OCI-LY3 (cell line): ENCODE results near the gene IL17REL.
"Not testable (repeated sequence)": the region's sequence is repeated elsewhere in the genome, so short reads cannot be mapped to it uniquely, and the experiment has no call there.

Experiments
- H2AFZ ChIP-seq: fragments of 200-600, 300-600 bp; shearing (Covaris generic); 2 replicates; pipeline ENCODE4 v1.6.0; 2014; ENCODE audit warnings: antibody characterized with exemption, low read depth, low read length
- H3K27ac ChIP-seq: fragments of 200-600, 300-600 bp; sonication (generic); 2 replicates; pipeline ENCODE4 v1.5.1; 2014; ENCODE audit warnings: mild to moderate bottlenecking, low read length, moderate library complexity, mixed read lengths
- H3K27me3 ChIP-seq: fragments of 200-600, 300-600 bp; sonication (generic); 2 replicates; pipeline ENCODE4 v1.6.1; 2014; ENCODE audit warnings: low read depth, low read length, mixed read lengths
- H3K36me3 ChIP-seq: fragments of 200-600, 300-600 bp; sonication (generic); replicated peaks from 2 replicates; pipeline ENCODE3; 2014; ENCODE audit warnings: low read depth, low read length, mixed read lengths
- H3K4me1 ChIP-seq: fragments of 300-600, 200-600 bp; sonication (generic); 2 replicates; pipeline ENCODE4 v1.6.1; 2014; ENCODE audit warnings: low read length, mixed read lengths
- H3K4me2 ChIP-seq: fragments of 200-600, 300-600 bp; sonication (generic); 2 replicates; pipeline ENCODE4 v1.6.1; 2014; ENCODE audit warnings: low read length, mixed read lengths
- H3K4me3 ChIP-seq: fragments of 300-600, 200-600 bp; sonication (generic); 2 replicates; pipeline ENCODE4 v1.5.1; 2014; ENCODE audit warnings: antibody characterized with exemption, mild to moderate bottlenecking, low read length, moderate library complexity
- H3K79me2 ChIP-seq: fragments of 300-600, 200-600 bp; shearing (Covaris generic); 2 replicates; pipeline ENCODE4 v1.6.1; 2014; ENCODE audit warnings: mild to moderate bottlenecking, low read length, mixed read lengths
- H3K9ac ChIP-seq: fragments of 300-600, 200-600 bp; shearing (Covaris generic); 2 replicates; pipeline ENCODE4 v1.6.0; 2014; ENCODE audit warnings: mild to moderate bottlenecking, low read length, moderate library complexity
- H3K9me3 ChIP-seq: fragments of 200-600, 300-600 bp; shearing (Covaris generic); 2 replicates; pipeline ENCODE4 v1.6.1; 2014; ENCODE audit warnings: low read length, mixed read lengths; ENCODE audit not compliant: insufficient read depth
- H4K20me1 ChIP-seq: fragments of 200-600, 300-600 bp; sonication (generic); 2 replicates; pipeline ENCODE4 v1.6.1; 2016; ENCODE audit warnings: low read length, mixed read lengths; ENCODE audit not compliant: insufficient read depth
- EZH2phosphoT487 ChIP-seq: fragments of 200-600 bp; shearing (Covaris generic); IDR thresholded peaks from 2 replicates; pipeline ENCODE4 v1.6.1; 2018; ENCODE audit warnings: antibody characterized with exemption, mixed run types, low read depth
- TF ChIP-seq, protein P1 (sequence below): fragments of 200-600, 300-600 bp; sonication (generic); IDR thresholded peaks from 2 replicates; pipeline ENCODE4 v1.5.1; 2014; ENCODE audit warnings: antibody characterized with exemption, low read length, low read depth

Gene IL17REL

DNA sequence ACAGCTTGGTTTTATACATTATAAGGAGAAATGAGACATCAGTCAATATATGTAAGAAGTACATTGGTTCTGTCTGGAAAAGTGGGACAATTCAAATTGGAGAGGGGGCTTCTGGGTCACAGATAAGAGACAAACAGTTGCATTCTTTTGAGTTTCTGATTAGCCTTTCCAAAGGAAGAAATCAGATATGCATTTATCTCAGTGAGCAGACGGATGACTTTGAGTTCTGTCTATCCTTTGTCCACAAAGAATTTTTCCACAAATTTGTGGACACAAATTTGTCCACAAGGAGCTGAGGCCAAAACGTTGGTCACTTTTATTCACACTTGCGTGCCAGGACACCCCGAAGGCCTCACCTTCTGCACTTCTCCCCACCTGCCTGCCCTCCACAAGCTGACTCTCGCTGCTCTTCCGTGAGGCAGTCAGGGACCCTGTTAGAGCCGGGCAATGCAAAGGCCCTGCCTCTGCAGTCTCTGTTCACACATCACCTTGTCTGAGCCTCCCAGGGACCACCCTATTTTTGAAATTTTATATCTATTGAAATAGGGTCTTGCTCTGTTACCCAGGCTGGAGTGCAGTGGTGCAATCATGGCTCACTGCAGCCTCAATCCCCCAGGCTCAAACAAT is 20.5 kb downstream of the IL17REL start:
- Histone ChIP-seq H3K27ac (no peak overlapping the region), H3K4me2 (no peak overlapping the region), H3K27me3 (no peaks in the 10 kb centered on the region; the same call in 1 of the 2 replicates), H4K20me1 (no peaks in the 10 kb centered on the region), H2AFZ (no peak overlapping the region), H3K4me1 (peaks cover 8% of the 10 kb centered on the region), H3K4me3 (no peak overlapping the region), H3K79me2 (no peaks in the 10 kb centered on the region), H3K36me3 (no peaks in the 10 kb centered on the region), H3K9ac (no peak overlapping the region), H3K9me3 (no peaks in the 10 kb centered on the region)
- TF ChIP-seq EZH2phosphoT487, result no peak
- TF ChIP-seq, protein P1, sequence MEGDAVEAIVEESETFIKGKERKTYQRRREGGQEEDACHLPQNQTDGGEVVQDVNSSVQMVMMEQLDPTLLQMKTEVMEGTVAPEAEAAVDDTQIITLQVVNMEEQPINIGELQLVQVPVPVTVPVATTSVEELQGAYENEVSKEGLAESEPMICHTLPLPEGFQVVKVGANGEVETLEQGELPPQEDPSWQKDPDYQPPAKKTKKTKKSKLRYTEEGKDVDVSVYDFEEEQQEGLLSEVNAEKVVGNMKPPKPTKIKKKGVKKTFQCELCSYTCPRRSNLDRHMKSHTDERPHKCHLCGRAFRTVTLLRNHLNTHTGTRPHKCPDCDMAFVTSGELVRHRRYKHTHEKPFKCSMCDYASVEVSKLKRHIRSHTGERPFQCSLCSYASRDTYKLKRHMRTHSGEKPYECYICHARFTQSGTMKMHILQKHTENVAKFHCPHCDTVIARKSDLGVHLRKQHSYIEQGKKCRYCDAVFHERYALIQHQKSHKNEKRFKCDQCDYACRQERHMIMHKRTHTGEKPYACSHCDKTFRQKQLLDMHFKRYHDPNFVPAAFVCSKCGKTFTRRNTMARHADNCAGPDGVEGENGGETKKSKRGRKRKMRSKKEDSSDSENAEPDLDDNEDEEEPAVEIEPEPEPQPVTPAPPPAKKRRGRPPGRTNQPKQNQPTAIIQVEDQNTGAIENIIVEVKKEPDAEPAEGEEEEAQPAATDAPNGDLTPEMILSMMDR, result no peak

DNA sequence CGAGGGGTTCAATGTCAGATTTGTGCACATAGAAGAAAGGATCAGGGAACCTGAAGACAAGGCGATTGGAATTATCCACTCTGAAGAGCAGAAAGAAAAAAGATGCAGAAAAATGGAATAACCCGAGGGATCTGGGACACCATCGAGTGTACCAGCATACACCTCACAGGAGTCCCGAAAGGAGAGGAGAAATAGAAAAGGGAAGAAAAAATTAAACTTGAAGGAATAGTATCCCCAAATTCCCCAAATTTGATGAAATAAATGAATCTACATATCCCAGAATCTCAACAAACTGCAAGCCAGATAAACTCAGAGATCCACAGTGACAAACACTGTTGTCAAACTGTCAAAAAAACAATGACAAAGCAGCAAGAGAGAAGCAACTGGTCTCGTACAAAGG is 21.4 kb downstream of the IL17REL start:
- H4K20me1 ChIP-seq, result no peaks in the 10 kb centered on the region
- TF ChIP-seq EZH2phosphoT487, result no peak
- TF ChIP-seq, protein P1, result no peak
- no peak overlapping the region for H3K27ac ChIP-seq
- H3K27me3 ChIP-seq, result no peaks in the 10 kb centered on the region; the same call in 1 of the 2 replicates
- H2AFZ ChIP-seq, result no peak overlapping the region
- H3K4me1 ChIP-seq, result peaks cover 8% of the 10 kb centered on the region
- no peaks in the 10 kb centered on the region for H3K36me3 ChIP-seq
- H3K4me3 ChIP-seq, result no peak overlapping the region
- no peak overlapping the region for H3K4me2 ChIP-seq
- H3K9me3 ChIP-seq, result no peaks in the 10 kb centered on the region
- no peaks in the 10 kb centered on the region for H3K79me2 ChIP-seq
- H3K9ac ChIP-seq, result no peak overlapping the region

DNA sequence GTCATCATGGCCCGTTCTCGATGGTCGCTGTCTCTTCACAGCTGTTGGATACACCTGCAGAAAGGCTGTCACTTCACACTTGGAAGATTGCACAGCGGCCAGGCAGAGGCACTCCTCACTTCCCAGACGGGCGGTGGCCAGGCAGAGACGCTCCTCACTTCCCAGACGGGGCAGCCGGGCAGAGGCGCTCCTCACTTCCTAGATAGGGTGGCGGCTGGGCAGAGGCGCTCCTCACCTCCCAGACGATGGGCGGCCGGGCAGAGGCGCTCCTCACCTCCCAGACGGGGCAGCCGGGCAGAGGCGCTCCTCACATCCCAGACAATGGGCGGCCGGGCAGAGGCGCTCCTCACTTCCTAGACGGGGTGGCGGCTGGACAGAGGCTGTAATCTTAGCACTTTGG is 22.7 kb downstream of the IL17REL start:
- H3K79me2 ChIP-seq, H4K20me1 ChIP-seq, H3K27me3 ChIP-seq, H3K4me1 ChIP-seq, H3K4me3 ChIP-seq, H3K9me3 ChIP-seq, H3K4me2 ChIP-seq, H3K27ac ChIP-seq, H3K9ac ChIP-seq, H2AFZ ChIP-seq, H3K36me3 ChIP-seq: not testable (repeated sequence)

DNA sequence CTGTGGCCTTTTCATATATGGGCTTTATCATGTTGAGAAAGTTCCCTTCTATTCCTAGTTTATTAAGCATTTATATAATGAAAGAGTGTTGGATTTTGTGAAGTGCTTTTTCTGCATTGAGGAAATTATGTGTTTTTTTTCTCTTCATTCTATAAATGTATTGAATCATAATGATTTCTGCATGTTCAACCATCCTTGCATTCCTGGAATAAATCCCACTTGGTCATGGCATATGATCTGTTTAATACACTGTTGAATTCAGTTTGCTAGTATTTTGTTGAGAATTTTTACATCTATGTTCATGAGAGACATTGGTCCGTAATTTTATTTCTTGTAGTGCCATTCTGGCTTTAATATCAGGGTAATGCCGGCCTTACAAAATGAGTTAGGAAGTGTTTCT is 26.2 kb downstream of the IL17REL start:
- Histone ChIP-seq H3K9ac (no peak overlapping the region), H3K4me1 (no peaks in the 10 kb centered on the region), H3K27me3 (no peaks in the 10 kb centered on the region; the same call in 1 of the 2 replicates), H4K20me1 (no peaks in the 10 kb centered on the region), H3K4me3 (no peak overlapping the region), H2AFZ (no peak overlapping the region), H3K4me2 (no peak overlapping the region), H3K27ac (no peak overlapping the region), H3K36me3 (no peaks in the 10 kb centered on the region), H3K9me3 (no peaks in the 10 kb centered on the region; the same call in 1 of the 2 replicates), H3K79me2 (no peaks in the 10 kb centered on the region)
- TF ChIP-seq, protein P1, result no peak
- no peak for TF ChIP-seq EZH2phosphoT487
